Stimulated activated CD4-positive, alpha-beta T cell treated with anti-CD3 and anti-CD28 coated beads, Interleukin-1b, Interleukin-23, amount 100 ng/mL, for 1 hour (primary cell): ENCODE measurements around the gene CCDC149.
"Not testable (repeated sequence)": the region's sequence is repeated elsewhere in the genome, so short reads cannot be mapped to it uniquely, and the experiment has no call there.

Source experiments
- DNase-seq, 2 donors: peaks; one replicate each; pipeline ENCODE4 v3.0.0-alpha.2; 2020; ENCODE audit warnings: low read depth in 2 of 2

The CCDC149 gene

DNA sequence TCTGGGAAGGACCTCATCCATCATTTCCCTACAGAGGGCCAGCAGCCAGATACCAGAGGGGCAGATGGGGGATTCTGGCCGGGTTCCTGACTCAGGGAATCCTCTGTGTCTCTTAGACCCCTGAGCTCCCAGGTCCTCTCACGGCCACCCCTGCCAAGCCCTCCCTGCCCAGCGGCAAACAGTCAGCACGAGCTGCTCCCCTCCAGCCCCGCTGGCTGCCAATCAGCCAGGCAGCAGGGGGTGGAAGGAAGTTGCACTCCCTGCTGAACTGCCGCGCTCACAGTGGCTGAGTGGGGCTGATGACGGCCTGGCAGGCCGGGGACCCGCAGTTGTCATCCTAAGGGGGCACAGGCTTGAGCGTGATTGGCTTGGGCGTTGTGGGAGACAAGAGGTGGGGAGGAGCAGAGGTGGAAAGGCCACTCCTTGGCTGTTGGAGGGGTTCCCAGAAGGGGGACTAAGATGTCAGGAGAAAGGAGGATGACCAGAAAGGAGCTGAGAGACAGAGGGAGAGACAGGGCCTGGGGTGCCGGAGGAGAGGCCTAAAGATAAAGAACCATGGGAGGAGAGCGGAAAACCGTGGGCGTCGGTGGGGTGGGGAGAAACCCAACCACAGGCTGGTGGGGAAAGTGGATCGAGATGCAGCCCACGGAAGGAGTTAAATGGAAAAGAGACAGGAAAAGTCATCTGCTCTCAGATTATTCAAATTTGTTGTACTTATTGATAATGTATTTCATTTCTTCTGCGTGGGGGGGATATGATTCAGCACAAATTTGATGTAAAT lies 4.4 kb upstream of the CCDC149 start:
- DNase-seq, result no peak

- DNase-seq, result no peak
These were observed 2.5 kb upstream of the CCDC149 start for GRCh38 chr4:24915121-24915922.

- no peak for DNase-seq
These were observed 1.6 kb upstream of the CCDC149 start for GRCh38 chr4:24914460-24914859.

DNA sequence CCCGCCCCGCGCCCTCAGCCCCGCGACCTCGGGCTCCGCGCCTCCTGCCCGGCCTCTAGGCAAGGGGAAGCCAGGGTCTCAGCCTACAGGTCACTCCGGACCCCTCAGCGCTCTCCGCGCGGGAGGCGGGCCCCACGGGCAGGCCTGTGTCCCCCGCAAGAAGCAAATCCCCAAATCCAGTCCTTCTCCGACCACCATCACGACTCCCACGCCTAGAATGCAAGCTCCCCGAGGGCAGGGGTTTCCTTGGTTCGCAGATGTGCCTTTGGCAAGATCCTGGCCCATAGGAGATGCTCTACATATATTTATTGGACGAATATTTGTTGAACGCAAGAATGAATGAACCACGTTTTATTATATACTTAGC lies 260 bp upstream of the CCDC149 start:
- DNase-seq, result no peak

DNA sequence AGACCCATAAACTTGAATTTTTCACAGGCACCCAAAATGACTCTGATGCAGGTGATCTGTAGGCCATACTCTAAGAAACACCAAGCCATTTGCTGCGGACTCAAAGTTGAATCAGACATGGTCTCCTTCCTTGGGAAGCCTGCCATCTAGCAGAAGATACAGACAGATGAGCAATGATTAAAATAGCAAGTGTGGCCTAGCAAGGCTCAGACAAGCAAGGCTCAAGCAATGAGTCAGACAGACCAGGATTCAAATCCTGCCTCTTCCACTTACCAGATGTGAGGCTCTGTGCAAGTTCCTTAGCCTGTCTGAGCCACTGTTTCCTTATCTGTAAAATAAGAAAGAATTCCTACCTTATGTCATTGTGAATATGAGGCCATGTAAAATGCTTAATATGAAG lies 2.3 kb downstream of the CCDC149 start:
- no peak for DNase-seq

GRCh38 chr4:24909606-24910005 lies 3.2 kb downstream of the CCDC149 start:
- not testable (repeated sequence) for DNase-seq

- no peak for DNase-seq
These were observed 15.2 kb downstream of the CCDC149 start for GRCh38 chr4:24897639-24898038.

- no peak for DNase-seq
These were observed 15.9 kb downstream of the CCDC149 start for GRCh38 chr4:24896977-24897376.

DNA sequence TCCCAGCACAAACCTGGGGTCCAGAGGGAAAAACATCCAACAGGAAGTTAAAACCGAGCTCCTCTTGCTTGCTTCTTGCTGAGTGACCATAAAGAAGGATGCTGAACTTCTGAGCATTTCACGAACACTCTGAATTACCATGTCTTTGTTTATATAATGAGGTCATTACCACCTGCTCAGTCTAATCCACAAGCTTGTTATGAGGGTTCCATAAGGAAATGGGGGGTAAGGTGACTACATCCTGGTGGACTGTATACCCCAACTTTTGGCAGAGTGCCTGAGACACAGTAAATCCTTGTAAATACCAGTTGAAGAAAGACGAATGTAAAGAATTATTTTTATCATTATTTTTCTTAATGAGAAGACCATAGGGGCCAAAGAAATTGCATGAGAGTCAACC lies 16.8 kb downstream of the CCDC149 start:
- DNase-seq, result no peak

- DNase-seq, result no peak
These were observed 17.4 kb downstream of the CCDC149 start for GRCh38 chr4:24895461-24895860.

DNA sequence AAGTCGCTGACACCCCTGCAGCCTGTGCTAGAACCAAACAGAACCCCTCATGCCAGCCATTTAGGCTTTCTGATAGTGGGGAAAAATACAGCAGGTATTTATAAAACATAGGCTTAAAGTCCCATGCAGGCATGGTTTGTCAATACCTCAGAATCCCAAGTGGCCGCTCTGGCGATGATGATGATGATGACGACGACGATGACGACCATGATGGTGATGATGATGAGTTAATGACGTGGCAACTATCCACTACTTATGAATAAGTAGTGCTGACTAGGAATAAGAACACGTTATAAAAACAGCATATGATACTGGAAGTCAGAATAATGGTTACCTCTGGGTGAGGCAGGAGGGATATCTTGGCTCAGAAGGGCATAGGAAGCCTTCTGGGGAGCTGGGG lies 18.0 kb downstream of the CCDC149 start:
- no peak for DNase-seq

DNA sequence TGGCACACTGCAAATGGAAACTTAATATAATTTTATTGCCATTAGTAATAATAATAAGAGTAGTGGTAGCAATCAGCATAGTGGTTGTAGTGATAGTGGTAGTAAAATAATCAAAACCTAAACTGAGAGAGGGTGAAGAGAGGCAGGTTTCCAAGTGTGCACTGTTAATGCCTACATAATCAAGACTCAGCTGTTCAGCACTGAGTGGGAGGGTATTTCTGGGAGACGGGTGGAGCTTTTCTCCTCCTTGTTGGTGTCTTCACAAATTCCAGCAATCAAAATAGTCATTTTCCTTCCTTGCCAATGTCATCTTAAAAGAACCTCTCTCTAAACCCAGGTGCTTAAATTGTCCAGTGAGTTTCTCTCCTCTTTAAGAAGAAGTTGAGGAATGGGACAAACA lies 18.6 kb downstream of the CCDC149 start:
- DNase-seq, result no peak

DNA sequence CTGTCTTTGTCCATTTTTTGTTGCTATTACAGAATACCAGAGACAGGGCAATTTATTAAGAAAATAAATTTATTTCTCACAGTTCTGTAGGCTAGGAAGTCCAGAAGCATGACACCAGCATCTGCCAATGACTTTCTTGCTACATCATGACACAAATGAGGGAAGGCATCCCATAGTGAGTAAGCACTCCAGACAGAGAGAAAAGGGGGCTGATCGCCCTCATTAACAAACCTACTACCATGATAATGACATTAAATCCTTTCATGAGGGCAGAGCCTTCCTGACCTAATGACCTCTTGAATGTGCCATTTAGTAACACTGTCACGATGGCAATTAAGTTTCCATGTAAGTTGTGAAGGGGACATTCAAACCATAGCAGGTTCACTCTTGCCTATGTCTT lies 20.1 kb downstream of the CCDC149 start:
- no peak for DNase-seq

GRCh38 chr4:24892278-24892677 lies 20.6 kb downstream of the CCDC149 start:
- DNase-seq, result no peak

DNA sequence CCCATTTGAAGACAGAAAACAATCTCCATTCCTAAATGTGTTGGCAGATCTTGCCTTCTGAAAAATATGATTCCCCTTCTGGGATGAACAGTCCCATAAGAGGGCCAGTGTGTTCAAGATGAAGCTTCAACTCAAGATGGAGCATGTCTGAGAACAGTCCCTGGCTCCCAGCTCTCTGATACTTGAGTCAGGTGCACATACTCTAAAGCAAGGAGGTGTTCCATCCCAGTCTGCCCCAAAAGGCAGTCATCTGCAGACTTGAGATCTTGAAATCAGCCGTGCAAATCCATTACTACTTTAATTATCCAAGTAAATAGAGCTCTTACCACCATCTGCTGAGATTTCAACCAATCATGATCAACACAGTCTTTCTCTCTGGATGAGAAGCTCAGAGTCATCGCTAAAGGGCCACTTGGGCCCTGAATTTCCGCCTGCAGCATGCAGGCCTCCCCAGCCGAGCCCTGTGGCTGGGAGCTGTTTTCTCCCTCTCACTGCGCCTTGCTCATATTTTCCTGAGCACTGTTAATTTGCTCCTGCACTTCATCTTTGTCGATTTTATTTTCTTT lies 22.2 kb downstream of the CCDC149 start:
- no peak for DNase-seq

DNA sequence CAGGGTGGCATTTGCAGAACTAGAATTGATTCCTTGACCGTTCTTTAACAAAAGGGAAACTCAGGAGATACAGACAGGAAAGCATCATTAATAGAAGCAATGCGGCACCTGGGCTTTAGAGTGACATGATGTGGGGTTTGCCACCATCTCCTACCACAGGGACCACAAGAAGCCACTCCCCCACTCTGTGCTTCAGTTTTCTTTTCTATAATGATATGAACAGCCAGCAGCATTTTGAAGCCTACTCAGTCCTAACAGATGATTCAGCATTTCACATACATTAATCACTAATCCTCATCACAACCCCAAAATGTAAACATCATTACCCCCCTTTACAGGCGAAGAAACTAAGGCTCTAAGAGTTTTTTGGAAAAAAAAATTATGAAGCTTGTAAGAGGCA lies 22.9 kb downstream of the CCDC149 start:
- no peak for DNase-seq

- DNase-seq, result no peak
These were observed 24.1 kb downstream of the CCDC149 start for GRCh38 chr4:24888475-24889344.

- no peak for DNase-seq
These were observed 24.9 kb downstream of the CCDC149 start for GRCh38 chr4:24887881-24888430.

- DNase-seq, result no peak
These were observed 26.2 kb downstream of the CCDC149 start for GRCh38 chr4:24886596-24886995.

DNA sequence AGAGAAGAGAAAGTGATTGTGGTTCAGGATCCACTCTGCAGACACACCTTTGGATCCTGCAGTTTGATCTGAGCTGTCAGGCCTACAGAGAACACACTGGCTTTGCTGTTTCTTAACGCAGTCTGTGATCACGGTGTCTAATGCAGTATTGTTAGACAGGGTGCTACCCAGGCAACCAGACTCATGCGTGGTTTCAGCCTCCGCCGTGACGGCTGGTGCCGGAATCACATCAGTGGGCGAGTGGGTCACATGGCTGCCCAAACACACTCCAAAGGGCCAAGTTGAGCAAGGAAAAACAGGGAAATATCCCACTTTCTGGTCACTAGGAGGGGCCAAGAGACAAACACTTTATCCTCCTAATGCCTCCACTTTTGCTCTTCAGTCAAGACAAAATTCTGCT lies 27.5 kb downstream of the CCDC149 start:
- DNase-seq, result no peak

DNA sequence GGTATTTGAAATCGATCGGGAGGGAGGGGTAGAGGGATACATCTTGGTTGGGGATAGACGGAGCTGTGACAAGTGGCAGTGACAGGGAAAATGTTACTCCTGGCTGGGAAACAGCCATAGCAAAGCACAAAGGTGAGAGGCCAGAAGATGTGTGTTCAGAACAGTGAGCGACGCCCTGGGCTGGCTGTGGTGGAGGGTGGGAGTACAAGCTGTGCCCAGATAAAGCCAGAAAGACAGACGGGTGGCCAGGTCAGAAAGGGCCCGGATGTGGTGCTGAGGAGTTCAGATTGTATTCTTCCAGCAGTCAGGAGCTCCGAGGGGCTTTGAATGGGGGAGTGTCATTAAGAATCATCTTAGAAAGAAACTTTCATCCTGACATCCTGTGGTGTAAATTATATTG lies 27.9 kb downstream of the CCDC149 start:
- no peak for DNase-seq
